UCSD-AML1 (cell line): ENCODE data around the gene RBMS3.

Experiments used
- DNase-seq: peaks from one replicate; lab custom pipeline; 2025; ENCODE audit not compliant: unreplicated experiment; lab: John Stamatoyannopoulos, UW

The RBMS3 gene

DNA sequence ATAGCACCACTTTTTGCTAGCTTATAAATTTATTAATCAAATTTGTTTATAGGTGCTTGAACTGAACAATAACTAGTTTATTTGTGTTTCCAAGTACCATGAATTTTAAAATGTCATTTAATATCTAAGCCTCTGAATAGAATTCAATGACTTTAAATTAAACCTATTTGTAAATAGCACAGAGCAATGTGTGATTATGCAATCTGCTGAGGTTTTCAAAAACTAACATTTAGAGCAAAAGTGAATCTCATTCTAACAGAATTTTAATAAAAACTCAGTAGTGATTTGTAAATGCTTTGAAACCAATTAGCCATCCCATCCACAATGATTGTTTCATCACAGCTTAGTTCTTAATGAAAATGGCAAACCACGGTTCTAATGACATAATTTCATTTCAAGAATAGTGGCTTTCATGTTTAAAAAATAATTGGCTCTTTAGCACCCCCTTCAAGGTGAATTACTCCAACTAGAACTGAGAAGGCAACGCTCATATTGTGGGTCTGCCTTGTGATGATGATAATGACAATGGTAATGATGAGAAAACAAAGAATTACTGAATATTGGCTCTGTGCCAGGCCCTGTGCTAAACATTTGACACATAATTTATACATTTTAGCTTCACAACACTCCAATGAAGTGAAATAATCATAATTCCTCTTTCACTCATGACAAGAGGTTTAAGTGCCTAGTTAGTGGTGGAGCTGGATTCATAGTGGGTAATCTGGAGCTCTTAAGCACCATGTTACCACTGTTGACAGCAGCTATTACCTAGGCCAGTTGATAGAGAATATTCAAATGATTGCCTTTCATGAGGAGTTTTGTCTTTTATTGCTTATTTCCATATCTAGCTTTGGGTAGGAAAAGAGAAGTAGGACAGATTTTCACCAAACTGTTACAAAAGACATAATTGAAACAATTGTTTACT, 145.7 kb downstream of the RBMS3 start:
- no peak for DNase-seq

DNA sequence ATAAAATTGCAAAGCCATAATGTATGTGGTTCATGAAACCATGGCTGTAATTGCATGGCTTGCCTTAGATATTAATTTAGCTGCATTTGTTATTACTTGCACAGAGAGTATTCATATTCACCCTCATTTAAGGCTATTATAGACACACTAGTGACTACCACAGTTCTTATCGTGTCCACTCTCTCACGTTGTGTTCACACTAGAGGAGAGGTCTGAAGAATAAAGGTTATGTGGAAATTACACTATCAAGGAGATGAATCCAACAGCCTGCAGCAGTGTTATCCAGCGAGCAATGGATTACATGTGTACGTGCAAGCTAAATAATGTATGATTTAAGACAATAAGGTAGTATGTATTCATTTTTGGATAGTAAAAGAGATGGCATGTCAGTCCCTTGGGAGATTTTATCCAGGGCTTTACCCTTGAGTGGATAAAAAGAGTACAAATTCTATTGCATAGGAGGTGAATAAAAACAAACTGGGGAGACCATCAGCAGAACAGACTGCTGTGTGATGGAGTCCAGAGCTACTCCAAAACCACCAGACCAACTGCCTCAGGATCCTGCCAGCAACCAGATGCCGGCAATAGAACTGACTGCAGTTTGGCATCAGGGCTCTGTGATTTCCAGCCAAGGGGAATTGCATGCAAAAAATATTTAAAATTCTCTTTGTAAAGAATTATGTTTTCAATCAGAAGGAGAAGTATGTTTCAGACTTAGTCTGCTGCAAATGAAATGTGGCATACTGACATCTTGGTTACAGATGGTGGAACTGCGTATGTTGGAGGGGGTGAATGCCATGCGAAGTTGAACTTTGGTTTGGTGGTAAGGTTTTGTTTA, 146.6 kb downstream of the RBMS3 start:
- DNase-seq = no peak

- no peak for DNase-seq
These were observed 148.3 kb downstream of the RBMS3 start for GRCh38 chr3:29429055-29429679.

GRCh38 chr3:29430558-29430971, 149.7 kb downstream of the RBMS3 start:
- DNase-seq = no peak

DNA sequence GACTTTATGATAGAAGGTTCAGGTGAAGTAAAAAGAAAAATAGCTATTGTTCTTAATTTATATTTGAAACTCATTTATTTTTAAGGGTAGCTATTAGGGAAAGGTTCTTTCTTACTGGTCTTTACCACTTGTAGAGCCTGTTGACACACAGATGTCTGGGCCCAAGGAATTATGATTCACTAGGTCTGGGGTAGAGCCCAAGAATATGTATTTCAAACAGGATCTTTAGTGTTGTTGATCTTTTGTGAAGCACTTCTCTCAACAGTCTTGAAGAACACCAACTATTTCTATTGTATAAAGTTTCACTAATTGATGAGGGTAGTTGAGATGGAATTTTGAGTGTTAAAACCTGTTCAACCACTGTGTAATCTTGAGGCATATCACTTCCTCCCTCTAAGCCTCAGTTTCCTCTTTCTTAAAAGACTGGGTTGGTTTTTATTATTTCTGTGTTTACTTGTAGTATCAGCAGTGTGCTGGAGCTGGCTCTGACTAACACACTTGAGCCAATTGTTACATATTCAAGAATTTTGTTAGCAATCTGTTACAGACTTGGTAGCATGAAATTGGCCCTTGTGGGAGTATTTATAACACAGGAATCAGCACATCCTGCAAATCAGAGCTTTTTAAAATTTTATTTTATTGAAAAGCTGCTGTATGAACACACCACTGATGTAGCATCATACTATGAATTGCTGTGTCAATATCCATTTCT, 155.9 kb downstream of the RBMS3 start:
- no peak for DNase-seq

DNA sequence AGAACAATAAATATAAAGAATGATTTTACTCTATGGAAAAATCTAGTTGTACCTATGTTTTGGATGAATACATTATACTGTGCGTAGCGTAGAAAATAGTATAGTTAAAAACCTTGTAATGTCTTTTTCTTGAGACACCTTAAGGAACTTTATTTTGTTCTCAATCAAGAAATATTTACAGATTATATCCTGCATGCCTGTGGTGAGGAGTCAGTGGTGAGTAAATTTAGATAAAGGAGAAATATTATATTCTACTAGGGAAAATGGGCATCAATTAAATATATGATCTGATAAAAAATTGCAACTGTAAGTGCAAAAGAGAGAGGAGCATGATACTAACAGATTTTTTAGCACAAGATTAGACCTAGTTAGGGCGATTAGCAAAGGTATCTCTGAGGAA, 157.7 kb downstream of the RBMS3 start:
- DNase-seq = no peak

- no peak for DNase-seq
These were observed 159.8 kb downstream of the RBMS3 start for GRCh38 chr3:29440413-29441305.

- no peak for DNase-seq
These were observed 160.6 kb downstream of the RBMS3 start for GRCh38 chr3:29441422-29441821.

DNA sequence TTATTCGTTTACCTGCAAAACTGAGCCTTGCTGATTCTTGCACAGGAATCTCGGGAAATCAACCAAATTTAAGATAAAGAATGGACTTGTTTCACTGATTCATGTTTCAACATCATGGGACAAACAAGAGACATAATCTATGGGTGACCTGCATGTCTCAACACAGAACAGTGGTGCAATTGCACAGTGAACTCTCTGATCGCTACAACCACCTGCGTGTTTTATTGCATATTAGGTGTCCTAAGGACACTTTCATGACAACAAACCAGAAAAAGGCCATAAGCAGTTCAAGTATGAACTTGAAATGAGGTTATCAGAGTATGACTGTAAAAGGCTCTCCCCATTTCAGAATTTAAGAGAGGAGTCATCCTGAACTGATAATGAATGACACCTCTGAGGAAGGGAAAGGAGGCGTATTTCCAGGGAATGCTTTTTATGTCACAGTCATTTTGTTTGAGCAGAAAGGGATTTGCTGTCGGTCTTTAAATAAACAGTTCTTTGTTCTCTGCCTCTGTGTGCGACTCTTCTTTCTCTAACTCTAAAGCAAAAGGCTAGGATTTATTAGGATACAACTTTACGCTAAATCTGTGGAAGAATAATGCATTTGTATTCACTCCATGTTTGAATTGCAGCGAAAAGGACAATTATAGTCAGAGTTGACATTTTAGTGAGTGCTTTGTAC, 167.2 kb downstream of the RBMS3 start:
- DNase-seq = no peak

DNA sequence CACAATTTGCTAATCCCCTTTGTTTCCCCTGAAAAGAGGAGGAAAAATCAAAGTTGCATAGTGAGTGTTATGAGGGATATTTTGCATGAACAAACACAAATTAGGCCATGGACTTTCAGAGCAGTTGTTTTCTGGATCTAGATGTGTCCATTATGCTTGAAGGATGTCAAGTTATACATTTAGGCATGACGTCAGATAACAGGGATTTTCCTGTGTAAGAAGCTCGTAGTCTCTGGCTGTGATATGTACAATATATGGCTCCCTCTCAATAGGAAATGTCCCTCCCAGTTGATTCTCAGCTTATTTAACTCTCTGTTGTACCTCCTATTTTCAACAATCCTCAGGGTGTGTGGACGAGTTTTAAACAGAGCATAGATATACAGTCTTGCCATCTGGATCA, 171.0 kb downstream of the RBMS3 start:
- no peak for DNase-seq

DNA sequence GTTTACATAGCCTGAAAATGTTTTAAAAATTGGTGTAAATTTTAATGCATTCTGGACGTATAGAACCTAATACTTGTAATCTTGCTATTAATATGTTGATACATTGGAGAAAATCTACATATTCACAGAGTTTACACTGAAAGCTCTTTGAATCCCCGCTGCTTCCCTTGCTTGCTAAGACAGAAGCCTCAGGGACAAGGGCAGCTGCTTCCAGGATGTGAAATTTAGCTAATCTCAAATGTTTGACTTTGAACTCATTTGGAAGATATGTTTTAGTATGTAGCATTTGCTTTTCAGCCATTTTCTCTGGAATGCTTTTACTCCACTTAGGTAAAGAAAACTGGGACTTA, 172.0 kb downstream of the RBMS3 start:
- DNase-seq = no peak

DNA sequence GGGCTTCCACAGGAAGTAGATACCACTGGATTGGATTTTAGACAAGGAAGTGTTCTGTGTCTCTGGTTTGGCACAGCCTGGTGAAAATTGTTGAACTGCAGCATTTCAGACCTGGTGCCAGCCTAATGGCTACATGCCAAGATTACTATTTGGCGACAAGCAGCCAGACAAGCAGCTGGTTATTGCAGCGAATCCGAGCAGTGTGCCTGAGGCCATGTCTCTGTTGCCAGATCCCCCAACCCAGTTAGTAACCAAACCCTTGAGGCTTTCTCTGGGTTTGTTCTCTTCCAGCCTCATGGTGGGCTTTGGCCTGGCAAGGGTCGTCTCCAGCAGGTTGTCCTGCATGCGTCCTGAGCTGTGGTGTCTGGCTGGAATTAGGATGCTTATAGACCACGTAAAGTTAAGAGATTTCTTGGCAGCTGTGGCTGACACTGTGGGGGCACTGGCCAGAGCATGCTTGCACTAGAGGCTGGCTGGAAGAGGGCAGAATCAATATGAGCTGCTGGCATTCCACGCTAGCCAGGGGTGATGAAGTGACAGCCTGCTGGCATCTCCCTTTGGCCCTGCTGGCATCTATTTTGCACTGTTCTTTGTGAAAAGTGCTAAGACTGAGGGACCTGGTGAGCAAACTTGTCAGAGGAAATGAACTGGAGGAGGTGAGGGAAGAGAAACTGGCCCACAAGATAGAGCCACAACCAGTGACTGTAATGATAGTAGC, 172.6 kb downstream of the RBMS3 start:
- DNase-seq = no peak

DNA sequence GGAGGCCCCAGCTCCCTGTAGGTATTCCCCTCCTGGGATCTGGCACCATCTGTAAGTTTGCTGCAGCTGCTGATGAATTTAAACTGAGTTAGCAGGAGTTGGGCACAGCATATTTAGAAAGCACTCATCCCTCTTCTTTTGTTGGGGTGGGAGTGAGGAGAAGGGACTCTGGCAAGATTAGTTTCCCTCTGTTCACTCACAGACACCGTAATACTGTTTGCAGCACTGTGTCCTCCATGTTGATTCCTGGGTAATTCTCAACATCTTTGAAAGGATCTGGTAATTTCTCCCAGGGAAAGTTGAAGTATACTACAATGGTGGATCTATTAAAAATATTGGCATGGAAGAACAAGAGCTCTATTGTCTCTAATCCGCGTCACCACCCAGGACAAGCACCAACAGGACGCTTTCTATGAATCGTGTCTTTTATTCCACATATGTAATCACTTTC, 173.3 kb downstream of the RBMS3 start:
- no peak for DNase-seq

- no peak for DNase-seq
These were observed 176.0 kb downstream of the RBMS3 start for GRCh38 chr3:29456901-29457300.

- no peak for DNase-seq
These were observed 182.4 kb downstream of the RBMS3 start for GRCh38 chr3:29463304-29463703.

- no peak for DNase-seq
These were observed 185.0 kb downstream of the RBMS3 start for GRCh38 chr3:29465836-29466235.

DNA sequence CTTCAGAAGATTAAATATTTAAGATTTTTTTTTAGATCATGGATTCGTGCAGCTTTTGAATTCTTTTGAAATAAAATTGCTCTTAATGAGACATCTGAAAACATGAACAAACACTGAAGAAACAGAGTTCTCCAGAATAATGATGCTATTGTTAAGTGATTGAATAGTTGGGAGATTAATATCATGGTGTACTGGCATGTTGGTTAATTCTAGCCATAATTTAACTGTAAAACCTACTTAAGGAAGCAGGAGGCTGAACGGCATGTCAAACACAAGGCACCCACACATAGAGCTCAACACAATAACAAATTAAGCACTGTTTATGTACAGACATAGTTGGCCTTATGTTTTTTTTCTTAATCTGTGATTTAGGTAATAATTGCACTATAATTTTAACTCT, 185.6 kb downstream of the RBMS3 start:
- DNase-seq = no peak

DNA sequence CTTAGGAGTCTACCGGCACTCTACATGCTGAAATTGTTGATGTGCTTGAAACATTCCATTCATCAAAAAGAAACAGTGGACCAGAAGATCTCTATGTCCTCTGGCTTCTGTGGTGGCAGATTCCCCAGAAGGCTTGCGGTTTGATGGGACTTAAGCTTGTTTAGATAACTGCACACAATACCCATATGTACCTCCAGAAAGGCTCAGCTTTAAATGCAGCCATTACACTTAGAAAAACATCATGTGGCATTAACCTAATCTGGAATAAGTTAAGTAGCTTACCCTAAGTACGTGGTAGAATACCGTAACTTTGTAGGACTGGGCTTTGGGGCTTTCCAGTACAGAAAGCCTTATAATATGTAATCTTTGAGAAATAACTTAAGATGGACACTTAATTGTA, 187.3 kb downstream of the RBMS3 start:
- DNase-seq = no peak
